Measurements from ENCODE around the gene PINK1. TPM values are rescaled to one million over a fixed set of nuclear protein-coding genes. Genes with fewer than 3 reads are reported as not detected.

The PINK1 gene
- total RNA-seq, 1 experiment from 2014 or later: 17.0 TPM

- H2BK20ac ChIP-seq (ENCODE audit: low read depth, low read length, poor library complexity, severe bottlenecking): no peak overlapping the region
- H3K4ac ChIP-seq (ENCODE audit: low read depth, low read length): no peak overlapping the region
- no peak overlapping the region for H2BK15ac ChIP-seq (ENCODE audit: low read depth, low read length)
- no peak overlapping the region for H2BK5ac ChIP-seq (ENCODE audit: insufficient read length, low read length)
- Mint-ChIP-seq H3K36me3 (ENCODE audit: insufficient read depth in 1 of 3, low read depth in 3 of 3) (peaks cover 0 to 3% (median 0%) of the 10 kb centered on the region in 3 experiments; a peak in 1 of 7 replicates), H3K27ac (peak overlapping the region; percentile 55 to 87 (median 85); a peak in 2 of 7 replicates), H3K4me1 (peaks cover 9 to 17% of the 10 kb centered on the region in 2 experiments; a peak in 3 of 4 replicates), H3K9me3 (no peaks in the 10 kb centered on the region), H3K4me3 (peak overlapping the region; percentile 76 to 81), H3K27me3 (ENCODE audit: low read depth) (peaks cover 14% of the 10 kb centered on the region)
- H2BK12ac ChIP-seq (ENCODE audit: insufficient read length, low read depth, low read length): no peak overlapping the region
- H3K18ac ChIP-seq (ENCODE audit: insufficient read length, low read depth, low read length): no peak overlapping the region
- H3K9ac ChIP-seq (ENCODE audit: extremely low read depth, insufficient read length, low read length): no peak overlapping the region
- H3K27ac ChIP-seq (ENCODE audit: insufficient read length, low read depth, low read length): no peak overlapping the region
- no peaks in the 10 kb centered on the region for H3K79me2 ChIP-seq (ENCODE audit: insufficient read depth, low read length)
- no peak overlapping the region for H2AK5ac ChIP-seq (ENCODE audit: insufficient read length, low read length)
- TF ChIP-seq CTCF (conservative IDR thresholded peaks at IDR 0.05): peak; percentile 92
- H3K4me1 ChIP-seq (ENCODE audit: insufficient read depth, low read length): no peaks in the 10 kb centered on the region
- H4K20me1 ChIP-seq (ENCODE audit: control insufficient read depth, insufficient read depth, insufficient read length): no peaks in the 10 kb centered on the region
- H2AFZ ChIP-seq (ENCODE audit: low read length): peak overlapping the region; percentile 32
- WGBS (ENCODE audit: extremely low coverage, insufficient read length, low lambda C conversion rate): no CpG with 5 or more reads among the region's 46 CpGs
- H4K8ac ChIP-seq (replicated peaks; ENCODE audit: insufficient read length, low read depth, low read length): no peak overlapping the region
- no peak overlapping the region for H4K5ac ChIP-seq (ENCODE audit: insufficient read length, low read depth, low read length)
- no peak overlapping the region for H3K56ac ChIP-seq (ENCODE audit: insufficient read length, low read depth, low read length)
- no peak overlapping the region; the same call in 1 of the 2 replicates for H3K14ac ChIP-seq (ENCODE audit: insufficient read depth, low read length)
- peak; percentile 93 for DNase-seq
- no peaks in the 10 kb centered on the region for H3K27me3 ChIP-seq (ENCODE audit: insufficient read depth, low read length)
- H3K23ac ChIP-seq (ENCODE audit: insufficient read length, low read depth, low read length): no peak overlapping the region
- H3K4me2 ChIP-seq (ENCODE audit: insufficient read depth, insufficient read length, low read length): peak overlapping the region; percentile 36
- H3K79me1 ChIP-seq (ENCODE audit: insufficient read depth, low read depth, low read length, poor library complexity, severe bottlenecking): no peaks in the 10 kb centered on the region
- H2BK120ac ChIP-seq (ENCODE audit: low read depth, low read length, poor library complexity, severe bottlenecking): no peak overlapping the region
- H3K9me3 ChIP-seq (ENCODE audit: control insufficient read depth, low read depth, low read length): no peaks in the 10 kb centered on the region
- no peak overlapping the region for H3T11ph ChIP-seq (ENCODE audit: low read length)
- no peak overlapping the region for H4K91ac ChIP-seq (ENCODE audit: insufficient read length, low read depth, low read length)
- peaks cover 10% of the 10 kb centered on the region for H3K23me2 ChIP-seq (ENCODE audit: insufficient read length, low read depth, low read length, poor library complexity, severe bottlenecking)
These were observed 63.4 kb downstream of the PINK1 start for GRCh38 chr1:20696397-20697333.
